RWPE2 (cell line): ENCODE data around the gene TTC16.

Experiments used
- ATAC-seq: fragments of 200-7000 bp; cut with Tn5 transposase; 3 replicates; pipeline ENCODE4 v1.9.1; 2021; ENCODE audit warnings: low read depth
- DNase-seq: peaks from one replicate; pipeline ENCODE4 v3.0.0-alpha.2; 2020; ENCODE audit warnings: low spot score
- H3K27ac ChIP-seq: fragments of 450-650 bp; 2 replicates; pipeline ENCODE4 v1.5.1; 2017; ENCODE audit warnings: mild to moderate bottlenecking; ENCODE audit not compliant: poor library complexity, severe bottlenecking
- H3K27me3 ChIP-seq: fragments of 250-450 bp; sonication (Bioruptor Pico); 2 replicates; pipeline ENCODE4 v1.5.1; 2021; ENCODE audit warnings: mild to moderate bottlenecking, moderate library complexity; ENCODE audit not compliant: insufficient read depth, poor library complexity, severe bottlenecking
- H3K36me3 ChIP-seq: fragments of 250-450 bp; sonication (Bioruptor Pico); 2 replicates; pipeline ENCODE4 v1.5.1; 2020; ENCODE audit warnings: low read depth, mild to moderate bottlenecking, moderate library complexity
- H3K4me1 ChIP-seq: fragments of 250-450 bp; sonication (Bioruptor Pico); 2 replicates; pipeline ENCODE4 v1.5.1; 2021; ENCODE audit warnings: mild to moderate bottlenecking, moderate library complexity; ENCODE audit not compliant: insufficient read depth, poor library complexity, severe bottlenecking
- H3K4me3 ChIP-seq: fragments of 250-450 bp; sonication (Bioruptor Pico); 2 replicates; pipeline ENCODE4 v1.5.1; 2021; ENCODE audit warnings: mild to moderate bottlenecking, moderate library complexity; ENCODE audit not compliant: severe bottlenecking
- H3K9me3 ChIP-seq: fragments of 250-450 bp; sonication (Bioruptor Pico); 2 replicates; pipeline ENCODE4 v1.5.1; 2021; ENCODE audit warnings: mild to moderate bottlenecking, moderate library complexity; ENCODE audit not compliant: severe bottlenecking
- TF ChIP-seq, protein P1 (sequence below): fragments of 450-650 bp; IDR thresholded peaks from one replicate; pipeline ENCODE4 v1.5.1; 2017; ENCODE audit warnings: mild to moderate bottlenecking, moderate library complexity; ENCODE audit not compliant: poor library complexity, severe bottlenecking

The TTC16 gene

DNA sequence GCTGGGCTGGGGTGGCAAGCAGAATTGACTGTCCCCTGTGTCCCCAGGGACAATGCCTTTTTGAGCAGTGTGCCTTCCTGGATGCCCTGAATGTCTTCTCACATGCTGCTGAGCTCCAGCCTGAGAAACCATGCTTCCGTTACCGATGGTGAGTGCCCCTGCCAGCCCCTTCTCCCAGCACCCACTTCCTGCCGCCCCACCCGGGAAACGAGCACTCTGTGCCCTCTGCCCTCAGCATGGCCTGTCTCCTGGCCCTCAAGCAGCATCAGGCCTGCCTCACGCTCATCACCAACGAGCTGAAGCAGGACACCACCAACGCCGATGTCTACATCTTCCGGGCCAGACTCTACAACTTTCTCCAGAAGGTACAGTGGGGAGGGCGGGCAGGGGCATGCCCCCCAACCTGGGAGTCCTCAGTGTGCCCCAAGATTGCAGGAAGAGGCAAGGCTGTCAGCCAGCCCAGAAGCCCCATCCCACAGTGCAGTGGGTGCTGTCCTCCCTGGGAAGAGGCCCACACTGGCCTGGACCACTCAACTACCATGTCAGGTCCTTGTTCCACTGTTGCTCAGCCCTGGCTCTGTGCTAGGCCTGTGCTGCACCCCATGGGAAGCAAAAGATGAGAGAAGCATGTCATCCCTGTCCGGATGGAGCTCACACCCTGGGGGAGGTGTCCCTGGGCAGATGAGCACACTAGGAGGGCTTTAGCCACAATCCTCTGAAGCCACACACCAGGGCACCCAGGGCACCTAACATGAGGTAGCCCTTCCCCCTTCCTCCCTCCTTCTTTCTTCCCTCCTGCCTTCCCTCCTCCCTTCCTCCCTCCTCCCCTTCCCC is 4.4 kb downstream of the TTC16 start:
- no peaks in the 10 kb centered on the region for H3K36me3 ChIP-seq
- ATAC-seq (no peak), DNase-seq (peak; percentile 42)
- H3K27ac ChIP-seq: no peak overlapping the region
- no peak overlapping the region for H3K4me3 ChIP-seq
- TF ChIP-seq, protein P1, sequence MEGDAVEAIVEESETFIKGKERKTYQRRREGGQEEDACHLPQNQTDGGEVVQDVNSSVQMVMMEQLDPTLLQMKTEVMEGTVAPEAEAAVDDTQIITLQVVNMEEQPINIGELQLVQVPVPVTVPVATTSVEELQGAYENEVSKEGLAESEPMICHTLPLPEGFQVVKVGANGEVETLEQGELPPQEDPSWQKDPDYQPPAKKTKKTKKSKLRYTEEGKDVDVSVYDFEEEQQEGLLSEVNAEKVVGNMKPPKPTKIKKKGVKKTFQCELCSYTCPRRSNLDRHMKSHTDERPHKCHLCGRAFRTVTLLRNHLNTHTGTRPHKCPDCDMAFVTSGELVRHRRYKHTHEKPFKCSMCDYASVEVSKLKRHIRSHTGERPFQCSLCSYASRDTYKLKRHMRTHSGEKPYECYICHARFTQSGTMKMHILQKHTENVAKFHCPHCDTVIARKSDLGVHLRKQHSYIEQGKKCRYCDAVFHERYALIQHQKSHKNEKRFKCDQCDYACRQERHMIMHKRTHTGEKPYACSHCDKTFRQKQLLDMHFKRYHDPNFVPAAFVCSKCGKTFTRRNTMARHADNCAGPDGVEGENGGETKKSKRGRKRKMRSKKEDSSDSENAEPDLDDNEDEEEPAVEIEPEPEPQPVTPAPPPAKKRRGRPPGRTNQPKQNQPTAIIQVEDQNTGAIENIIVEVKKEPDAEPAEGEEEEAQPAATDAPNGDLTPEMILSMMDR: no peak
- peaks cover 14% of the 10 kb centered on the region for H3K4me1 ChIP-seq
- no peaks in the 10 kb centered on the region for H3K27me3 ChIP-seq
- no peaks in the 10 kb centered on the region for H3K9me3 ChIP-seq

DNA sequence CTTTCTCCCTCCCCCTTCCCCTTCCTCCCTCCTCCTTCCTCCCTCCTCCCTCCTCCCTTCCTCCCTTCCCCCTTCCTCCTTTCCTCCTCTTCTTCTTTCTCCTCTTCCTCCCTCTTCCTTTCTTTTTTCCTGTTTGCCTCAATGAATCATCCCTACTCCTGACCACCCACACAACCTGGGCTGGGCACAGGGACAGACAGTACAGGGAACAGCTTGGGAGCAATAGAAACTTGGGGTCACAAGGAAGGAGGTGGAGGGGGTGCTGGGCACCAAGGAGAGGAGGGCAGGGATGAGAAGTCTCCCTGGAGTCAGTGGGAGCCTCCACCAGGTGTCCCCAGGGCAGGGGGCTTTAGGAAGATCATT is 5.0 kb downstream of the TTC16 start:
- H3K4me1 ChIP-seq: peaks cover 14% of the 10 kb centered on the region

DNA sequence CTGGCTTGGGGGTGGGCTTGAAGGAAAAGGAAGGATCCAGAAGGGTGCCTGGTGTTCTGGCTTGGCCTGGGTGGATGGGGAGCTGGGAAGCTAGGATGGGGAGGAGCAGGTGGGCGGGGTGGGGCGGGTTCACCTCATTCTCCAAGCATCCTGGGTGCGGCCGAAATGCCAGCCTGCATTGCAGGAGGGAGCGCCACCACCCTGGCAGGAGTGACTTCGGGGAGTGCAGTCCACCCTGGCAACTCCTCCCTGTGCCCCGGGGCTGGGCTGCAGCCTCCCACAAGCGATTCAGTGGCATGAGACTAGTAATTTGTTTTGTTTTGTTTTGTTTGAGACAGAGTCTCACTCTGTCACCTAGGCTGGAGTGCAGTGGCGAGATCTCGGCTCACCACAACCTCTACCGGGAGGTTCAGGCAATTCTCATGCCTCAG is 5.5 kb downstream of the TTC16 start:
- Histone ChIP-seq H3K9me3 (no peaks in the 10 kb centered on the region), H3K27ac (peak overlapping the region; percentile 53), H3K36me3 (no peaks in the 10 kb centered on the region), H3K4me1 (peaks cover 14% of the 10 kb centered on the region), H3K27me3 (no peaks in the 10 kb centered on the region), H3K4me3 (no peak overlapping the region)
- ATAC-seq (peak; percentile 74), DNase-seq (peak; percentile 75)
- TF ChIP-seq, protein P1: peak; percentile 20

More for the DNA sequence above, 5.0 kb downstream of the TTC16 start:
- Histone ChIP-seq H3K9me3 (no peaks in the 10 kb centered on the region), H3K27ac (peak overlapping the region; percentile 53), H3K27me3 (no peaks in the 10 kb centered on the region), H3K36me3 (no peaks in the 10 kb centered on the region), H3K4me3 (no peak overlapping the region)
- TF ChIP-seq, protein P1: no peak
- no peak for ATAC-seq
- DNase-seq: no peak

DNA sequence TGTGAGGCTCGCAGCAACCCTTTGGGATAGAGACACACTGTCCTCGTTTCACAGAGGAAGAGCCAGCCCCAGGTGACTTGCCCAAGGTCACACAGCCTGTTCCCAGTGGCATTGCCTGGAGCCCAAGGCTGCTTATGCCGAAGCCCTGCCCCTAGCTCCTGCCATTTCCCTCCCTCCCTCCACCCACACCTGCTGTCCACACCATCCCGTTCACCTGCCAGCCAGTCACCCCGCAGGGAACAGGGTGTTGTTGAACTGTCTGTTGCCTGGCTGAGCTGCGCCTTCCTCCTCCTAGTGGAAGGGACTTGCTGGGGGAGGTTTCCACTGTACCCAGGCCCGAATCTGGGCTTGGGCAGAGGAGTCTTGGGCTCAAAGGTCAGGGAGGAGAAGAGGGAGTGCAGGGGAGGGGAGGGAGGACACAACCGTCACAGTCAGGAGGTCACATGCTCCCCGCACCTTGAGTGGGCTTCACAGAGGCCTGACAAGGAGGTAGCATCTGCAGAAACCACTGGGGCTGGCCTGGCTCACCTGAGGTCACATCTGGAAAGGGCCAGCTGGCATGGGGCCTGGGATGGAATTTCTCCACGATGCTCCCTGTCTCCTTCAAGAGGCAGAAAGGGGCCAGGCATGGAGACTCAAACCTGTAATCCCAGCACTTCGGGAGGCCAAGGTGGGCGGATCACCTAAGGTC is 6.3 kb downstream of the TTC16 start:
- DNase-seq (peak; percentile 34), ATAC-seq (no peak)
- H3K27ac ChIP-seq: peak overlapping the region; percentile 53
- H3K4me1 ChIP-seq: peaks cover 14% of the 10 kb centered on the region
- H3K9me3 ChIP-seq: no peaks in the 10 kb centered on the region
- TF ChIP-seq, protein P1: no peak
- H3K4me3 ChIP-seq: no peak overlapping the region
- no peaks in the 10 kb centered on the region for H3K36me3 ChIP-seq
- no peaks in the 10 kb centered on the region for H3K27me3 ChIP-seq
